Small intestine (tissue), 7 donors: ENCODE data around the gene FGF13. TPM values are rescaled to one million over a fixed set of nuclear protein-coding genes. Genes with fewer than 3 reads are reported as not detected.

Experiments
- DNase-seq, 2 donors: peaks; one replicate each; pipeline versions ENCODE4 v3.0.0 to v3.0.0-alpha.2; 2013
- FAIRE-seq: peaks from 2 replicates; lab custom pipeline; 2012; peaks lifted over from hg19 to GRCh38; lab: Jason Lieb, UNC
- H3K27ac ChIP-seq, 3 donors: one replicate each; pipeline ENCODE4 v1.5.1; 2013; ENCODE audit warnings: low read length in 2 of 3, mild to moderate bottlenecking in 2 of 3, control low read depth in 1 of 3, inconsistent platforms in 1 of 3, low read depth in 1 of 3, moderate library complexity in 1 of 3
- H3K27me3 ChIP-seq, 3 donors: one replicate each; pipeline ENCODE4 v1.6.1; 2013; ENCODE audit warnings: low read length in 3 of 3, inconsistent platforms in 1 of 3; ENCODE audit not compliant: control insufficient read depth in 3 of 3, insufficient read depth in 3 of 3
- H3K36me3 ChIP-seq, 3 donors: one replicate each; pipeline ENCODE4 v1.6.1; 2013; ENCODE audit warnings: low read length in 3 of 3, inconsistent platforms in 1 of 3, low read depth in 1 of 3, mild to moderate bottlenecking in 1 of 3, moderate library complexity in 1 of 3; ENCODE audit not compliant: control insufficient read depth in 3 of 3, insufficient read depth in 2 of 3
- H3K4me1 ChIP-seq, 3 donors: one replicate each; pipeline ENCODE4 v1.6.1; 2013; ENCODE audit warnings: low read length in 2 of 3, inconsistent platforms in 1 of 3, low read depth in 1 of 3, mild to moderate bottlenecking in 1 of 3, moderate library complexity in 1 of 3; ENCODE audit not compliant: control insufficient read depth in 3 of 3, insufficient read depth in 2 of 3
- H3K4me3 ChIP-seq, 3 donors: one replicate each; pipeline ENCODE4 v1.5.1; 2013; ENCODE audit warnings: low read length in 3 of 3, control low read depth in 1 of 3, inconsistent platforms in 1 of 3, low read depth in 1 of 3, mild to moderate bottlenecking in 1 of 3, moderate library complexity in 1 of 3
- H3K9me3 ChIP-seq, 2 donors: one replicate each; pipeline ENCODE4 v1.6.1; 2013; ENCODE audit warnings: low read depth in 1 of 2, low read length in 1 of 2; ENCODE audit not compliant: control insufficient read depth in 2 of 2, insufficient read depth in 1 of 2
- WGBS, 3 donors: extraction: QIAGEN DNeasy Blood & Tissue Kit; methylation state at CpG; one replicate each; pipeline ENCODE4 v1.1.7; 2013; 5-methylcytosine and 5-hydroxymethylcytosine counted together
- polyA plus RNA-seq, 4 donors: library from polyadenylated mRNA; stranded (reverse) in 3 of 4; unstranded in 1 of 4; fragments of 200-250 nt in 3 of 4; fragments of 120-200 nt in 1 of 4; gene quantifications; one replicate each; pipeline versions ENCODE4 v1.2.1 to v1.2.3, GENCODE V29; 2013
- donor health status: healthy with polysubstance abuse.
- donor health status: control.
- donor health status: control.
- donor health status: Bipolar disorder and iron deficiency.
- donor health status: healthy.

The FGF13 gene
- polyA plus RNA-seq, 4 donors: 0.67 to 13.5 (median 3.4) TPM

DNA sequence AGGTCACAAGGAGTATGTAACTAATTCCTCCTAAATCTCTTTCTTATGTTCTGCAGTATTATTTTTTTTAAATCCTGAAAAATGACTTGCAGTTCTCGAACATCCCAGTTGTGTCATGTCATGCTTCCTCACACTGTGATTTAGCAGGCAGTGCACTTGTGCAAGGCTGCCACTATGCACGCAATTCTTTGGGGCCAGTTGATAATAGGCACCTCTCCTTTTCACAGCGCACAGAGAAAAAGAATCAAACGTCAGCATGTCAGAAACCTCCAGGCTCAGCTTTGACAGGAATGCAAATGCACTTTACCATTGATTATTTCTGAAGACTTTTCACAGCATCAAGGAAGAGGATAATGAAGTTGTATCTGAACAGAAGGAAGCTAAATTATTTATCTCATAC lies 62.9 kb downstream of the FGF13 start:
- Histone ChIP-seq H3K27me3 (no peaks in the 10 kb centered on the region), H3K4me1 (no peaks in the 10 kb centered on the region), H3K27ac (no peak overlapping the region), H3K9me3 (no peaks in the 10 kb centered on the region), H3K36me3 (no peaks in the 10 kb centered on the region), H3K4me3 (no peak overlapping the region)
- DNase-seq (no peak), FAIRE-seq (no peak)
- 58 to 68% (median 65%) methylated on average over 4 of the region's 4 CpGs for WGBS, 3 donors

DNA sequence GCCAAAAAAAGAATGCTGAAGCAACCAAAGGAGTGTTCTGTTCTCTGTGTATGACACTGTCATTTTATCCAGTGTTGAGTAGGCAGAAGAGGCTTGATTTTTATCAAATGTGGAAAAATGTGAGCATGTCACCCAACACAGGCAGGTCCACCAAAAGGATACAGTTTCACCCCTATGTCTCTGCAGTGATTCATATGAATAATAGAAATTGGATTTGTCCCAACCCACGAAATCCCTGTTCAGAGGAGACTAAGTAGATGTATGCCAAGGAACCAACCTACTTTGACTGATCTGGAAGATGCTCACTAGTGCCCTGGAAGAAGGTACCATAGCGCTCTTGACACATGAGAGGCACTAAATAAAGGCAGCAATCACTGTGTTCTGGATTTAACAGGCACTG lies 72.5 kb downstream of the FGF13 start:
- no peaks in the 10 kb centered on the region for H3K4me1 ChIP-seq
- no peaks in the 10 kb centered on the region for H3K27me3 ChIP-seq
- H3K36me3 ChIP-seq: no peaks in the 10 kb centered on the region
- H3K9me3 ChIP-seq: no peaks in the 10 kb centered on the region
- DNase-seq (no peak), FAIRE-seq (no peak)
- no peak overlapping the region for H3K27ac ChIP-seq
- WGBS, 3 donors: 25 to 61% (median 35%) methylated on average over 2 of the region's 2 CpGs
- H3K4me3 ChIP-seq: no peak overlapping the region
